ENCODE results near the gene UNC5B.
"Not testable (repeated sequence)": the region's sequence is repeated elsewhere in the genome, so short reads cannot be mapped to it uniquely, and the experiment has no call there.

Gene UNC5B

GRCh38 chr10:71285986-71286385 is 73.6 kb downstream of the UNC5B start:
- DNase-seq, result no peak

GRCh38 chr10:71286521-71287294 is 74.3 kb downstream of the UNC5B start:
- no peak for DNase-seq

DNA sequence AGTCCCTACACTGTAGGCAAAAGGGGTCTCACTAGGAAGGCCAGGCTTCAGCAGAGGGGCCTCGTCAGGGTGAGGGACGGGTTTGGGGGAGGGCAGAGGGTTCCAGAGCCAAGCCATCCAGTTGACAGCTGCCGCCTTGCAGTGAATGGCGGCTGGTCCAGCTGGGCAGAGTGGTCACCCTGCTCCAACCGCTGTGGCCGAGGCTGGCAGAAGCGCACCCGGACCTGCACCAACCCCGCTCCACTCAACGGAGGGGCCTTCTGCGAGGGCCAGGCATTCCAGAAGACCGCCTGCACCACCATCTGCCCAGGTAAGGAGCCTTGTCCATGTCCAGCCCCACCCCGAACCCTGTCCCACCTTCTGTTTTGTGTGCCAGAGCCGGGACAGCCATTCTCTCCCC is 75.1 kb downstream of the UNC5B start:
- DNase-seq, result no peak

DNA sequence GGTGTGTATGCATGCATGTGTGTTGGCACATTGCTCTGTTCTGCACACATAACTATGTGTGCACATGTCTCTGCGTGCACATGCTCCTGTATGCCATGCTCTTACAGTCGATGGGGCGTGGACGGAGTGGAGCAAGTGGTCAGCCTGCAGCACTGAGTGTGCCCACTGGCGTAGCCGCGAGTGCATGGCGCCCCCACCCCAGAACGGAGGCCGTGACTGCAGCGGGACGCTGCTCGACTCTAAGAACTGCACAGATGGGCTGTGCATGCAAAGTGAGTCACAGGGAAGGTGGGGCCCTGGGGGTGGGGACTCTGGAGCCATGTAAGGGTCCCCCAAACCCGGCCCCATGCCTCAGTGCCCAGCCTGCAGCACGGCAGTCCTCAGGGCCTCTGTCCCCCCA is 76.1 kb downstream of the UNC5B start:
- no peak for DNase-seq

DNA sequence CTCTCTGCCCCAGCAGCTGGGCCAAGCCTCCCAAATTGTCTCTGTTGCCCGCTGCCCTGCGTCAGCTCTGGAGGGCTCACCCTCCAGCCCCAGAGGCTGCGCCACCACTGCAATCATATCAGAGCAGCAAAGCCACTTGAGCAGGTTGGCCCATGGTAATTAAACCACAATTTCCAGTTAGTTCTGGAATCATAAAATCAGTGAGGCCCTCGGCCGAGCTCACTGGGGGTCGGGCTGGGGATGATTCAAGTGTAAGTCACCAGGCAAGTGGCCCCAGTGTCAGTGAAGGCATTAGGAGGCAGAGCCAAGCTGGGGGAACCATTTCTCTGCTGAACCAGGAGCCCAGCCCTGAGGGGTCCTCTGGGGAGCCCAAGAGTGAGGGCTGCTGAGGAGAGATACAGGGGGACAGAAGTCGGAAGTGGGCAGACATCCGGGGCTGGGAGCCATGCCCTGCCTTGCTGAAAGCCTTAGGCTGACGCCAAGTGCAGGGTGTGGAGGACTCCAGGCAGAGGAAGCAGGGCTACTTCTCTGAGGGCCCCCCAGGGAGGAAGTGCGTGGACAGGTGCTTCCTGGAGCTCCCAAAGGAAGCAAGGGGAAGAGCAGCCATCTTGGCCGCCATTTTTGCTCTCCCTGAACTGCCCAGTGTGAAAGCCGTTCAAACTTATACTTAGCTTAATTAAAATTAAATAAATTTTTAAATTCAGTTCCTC is 77.2 kb downstream of the UNC5B start:
- no peak for DNase-seq

- no peak for DNase-seq
Observed at GRCh38 chr10:71290331-71290730, 78.0 kb downstream of the UNC5B start.

DNA sequence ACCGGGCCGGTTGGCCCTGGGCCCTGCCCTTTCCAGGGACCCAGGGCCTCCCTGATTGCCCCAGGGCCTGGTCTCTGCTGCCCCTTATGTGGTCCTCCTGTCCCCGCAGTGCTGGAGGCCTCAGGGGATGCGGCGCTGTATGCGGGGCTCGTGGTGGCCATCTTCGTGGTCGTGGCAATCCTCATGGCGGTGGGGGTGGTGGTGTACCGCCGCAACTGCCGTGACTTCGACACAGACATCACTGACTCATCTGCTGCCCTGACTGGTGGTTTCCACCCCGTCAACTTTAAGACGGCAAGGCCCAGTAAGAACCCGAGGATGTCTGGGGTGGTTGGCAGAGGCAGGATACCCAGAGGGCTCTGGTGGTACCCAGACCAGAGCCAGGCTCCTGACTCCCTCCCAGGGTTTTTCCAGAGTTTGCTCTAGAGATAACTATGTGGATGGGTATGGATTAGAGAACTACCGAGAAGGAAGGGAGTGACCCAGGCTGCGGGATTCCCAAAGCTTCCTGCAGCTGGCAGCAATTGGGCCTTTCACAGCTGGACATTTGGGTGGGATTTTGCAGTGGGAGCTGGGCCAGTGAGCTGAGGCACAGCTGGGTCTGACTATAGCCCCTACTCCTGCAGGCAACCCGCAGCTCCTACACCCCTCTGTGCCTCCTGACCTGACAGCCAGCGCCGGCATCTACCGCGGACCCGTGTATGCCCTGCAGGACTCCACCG is 78.6 kb downstream of the UNC5B start:
- no peak for DNase-seq

DNA sequence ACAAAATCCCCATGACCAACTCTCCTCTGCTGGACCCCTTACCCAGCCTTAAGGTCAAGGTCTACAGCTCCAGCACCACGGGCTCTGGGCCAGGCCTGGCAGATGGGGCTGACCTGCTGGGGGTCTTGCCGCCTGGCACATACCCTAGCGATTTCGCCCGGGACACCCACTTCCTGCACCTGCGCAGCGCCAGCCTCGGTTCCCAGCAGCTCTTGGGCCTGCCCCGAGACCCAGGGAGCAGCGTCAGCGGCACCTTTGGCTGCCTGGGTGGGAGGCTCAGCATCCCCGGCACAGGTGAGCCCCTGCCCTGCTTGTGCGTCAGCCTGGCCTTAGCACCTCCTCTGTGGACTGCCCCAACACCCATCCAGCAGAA is 79.1 kb downstream of the UNC5B start:
- DNase-seq, result no peak

DNA sequence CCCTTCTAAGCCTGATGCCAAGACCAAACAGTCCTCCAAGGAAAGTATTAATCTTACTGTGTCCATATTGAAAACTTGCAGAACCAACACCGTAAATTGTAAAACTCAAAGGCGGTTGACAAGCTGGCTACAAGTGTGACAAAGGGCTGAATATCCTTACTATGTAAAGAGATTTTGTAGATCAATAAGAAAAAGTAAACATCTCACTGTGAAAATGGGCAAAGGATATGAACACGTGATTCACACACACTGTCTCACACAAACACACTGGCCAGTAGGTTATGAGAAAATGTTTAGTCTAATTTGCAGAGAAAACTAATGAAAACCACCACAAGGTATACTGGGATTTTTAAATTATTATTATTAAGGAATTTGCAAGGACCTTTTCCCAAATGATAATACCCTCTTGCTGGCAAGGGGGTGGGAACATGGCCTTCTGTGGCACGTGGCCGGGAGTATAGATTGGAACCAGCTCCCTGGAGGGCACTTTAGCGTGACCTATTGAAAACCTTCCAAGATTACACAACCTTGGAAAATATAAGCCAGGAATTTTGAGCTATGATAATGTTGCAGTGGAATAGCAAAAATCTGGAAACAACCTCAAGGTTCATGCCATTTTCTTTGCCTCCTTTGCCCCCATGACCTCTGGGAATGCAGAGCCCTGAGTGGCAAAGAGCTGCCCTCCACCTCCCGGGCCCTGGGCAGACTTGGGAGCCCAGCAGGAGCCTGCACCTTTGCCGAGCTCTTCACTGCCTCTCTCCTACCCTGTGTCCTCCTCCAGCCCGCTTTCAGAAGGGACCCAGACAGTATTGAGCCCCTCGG is 80.5 kb downstream of the UNC5B start:
- no peak for DNase-seq

DNA sequence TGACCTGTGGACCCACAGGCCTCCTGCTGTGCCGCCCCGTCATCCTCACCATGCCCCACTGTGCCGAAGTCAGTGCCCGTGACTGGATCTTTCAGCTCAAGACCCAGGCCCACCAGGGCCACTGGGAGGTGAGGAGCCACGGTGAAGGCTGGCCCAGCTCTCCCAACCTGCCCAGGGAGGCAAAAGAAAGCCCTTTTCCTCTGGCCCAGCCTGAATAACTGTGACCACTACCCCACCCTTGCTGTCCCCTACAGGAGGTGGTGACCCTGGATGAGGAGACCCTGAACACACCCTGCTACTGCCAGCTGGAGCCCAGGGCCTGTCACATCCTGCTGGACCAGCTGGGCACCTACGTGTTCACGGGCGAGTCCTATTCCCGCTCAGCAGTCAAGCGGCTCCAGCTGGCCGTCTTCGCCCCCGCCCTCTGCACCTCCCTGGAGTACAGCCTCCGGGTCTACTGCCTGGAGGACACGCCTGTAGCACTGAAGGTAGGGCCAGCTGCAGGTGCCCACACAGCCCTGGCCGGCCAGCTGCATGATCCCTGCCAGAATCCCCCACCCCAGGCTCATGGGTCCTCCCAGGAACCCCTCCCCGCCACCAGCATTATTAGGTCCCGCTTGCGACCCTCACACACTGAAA is 81.2 kb downstream of the UNC5B start:
- no peak for DNase-seq

- DNase-seq, result no peak
Observed at GRCh38 chr10:71294091-71294561, 81.8 kb downstream of the UNC5B start.

- no peak for DNase-seq
Observed at GRCh38 chr10:71294856-71295255, 82.5 kb downstream of the UNC5B start.

DNA sequence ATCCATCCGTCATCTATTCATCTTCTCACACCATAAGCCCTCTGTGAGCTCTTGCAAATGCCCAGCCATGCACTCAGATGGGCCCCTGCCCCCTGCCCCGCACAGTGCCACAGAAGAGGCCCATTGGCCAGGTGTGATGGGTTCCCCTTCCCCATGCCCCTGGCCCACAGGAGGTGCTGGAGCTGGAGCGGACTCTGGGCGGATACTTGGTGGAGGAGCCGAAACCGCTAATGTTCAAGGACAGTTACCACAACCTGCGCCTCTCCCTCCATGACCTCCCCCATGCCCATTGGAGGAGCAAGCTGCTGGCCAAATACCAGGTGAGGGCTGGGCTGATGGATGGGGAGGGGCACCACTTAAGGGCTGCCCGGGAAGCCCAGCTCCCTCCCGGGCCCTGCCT is 83.3 kb downstream of the UNC5B start:
- no peak for DNase-seq

DNA sequence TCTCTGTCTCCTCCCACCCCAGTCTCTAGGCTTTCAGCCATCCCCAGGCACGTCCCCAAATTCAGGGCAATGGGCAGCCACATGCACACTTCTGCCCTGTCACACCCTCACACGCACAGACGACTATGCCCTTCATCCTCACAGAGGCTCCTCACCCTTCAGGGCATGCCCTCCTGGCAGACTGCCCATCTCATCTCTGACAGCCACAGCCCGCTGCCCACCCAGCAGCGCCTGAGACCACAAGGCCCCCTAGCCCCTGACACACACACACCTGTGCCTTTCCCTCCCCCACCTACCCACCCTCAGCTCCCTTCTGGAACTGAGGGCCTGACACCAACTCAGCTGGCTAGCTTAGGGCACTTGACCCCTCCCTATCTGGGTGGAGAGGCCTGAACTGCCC is 83.7 kb downstream of the UNC5B start:
- no peak for DNase-seq

GRCh38 chr10:71296811-71297210 is 84.4 kb downstream of the UNC5B start:
- not testable (repeated sequence) for DNase-seq

GRCh38 chr10:71297343-71297742 is 85.0 kb downstream of the UNC5B start:
- no peak for DNase-seq

DNA sequence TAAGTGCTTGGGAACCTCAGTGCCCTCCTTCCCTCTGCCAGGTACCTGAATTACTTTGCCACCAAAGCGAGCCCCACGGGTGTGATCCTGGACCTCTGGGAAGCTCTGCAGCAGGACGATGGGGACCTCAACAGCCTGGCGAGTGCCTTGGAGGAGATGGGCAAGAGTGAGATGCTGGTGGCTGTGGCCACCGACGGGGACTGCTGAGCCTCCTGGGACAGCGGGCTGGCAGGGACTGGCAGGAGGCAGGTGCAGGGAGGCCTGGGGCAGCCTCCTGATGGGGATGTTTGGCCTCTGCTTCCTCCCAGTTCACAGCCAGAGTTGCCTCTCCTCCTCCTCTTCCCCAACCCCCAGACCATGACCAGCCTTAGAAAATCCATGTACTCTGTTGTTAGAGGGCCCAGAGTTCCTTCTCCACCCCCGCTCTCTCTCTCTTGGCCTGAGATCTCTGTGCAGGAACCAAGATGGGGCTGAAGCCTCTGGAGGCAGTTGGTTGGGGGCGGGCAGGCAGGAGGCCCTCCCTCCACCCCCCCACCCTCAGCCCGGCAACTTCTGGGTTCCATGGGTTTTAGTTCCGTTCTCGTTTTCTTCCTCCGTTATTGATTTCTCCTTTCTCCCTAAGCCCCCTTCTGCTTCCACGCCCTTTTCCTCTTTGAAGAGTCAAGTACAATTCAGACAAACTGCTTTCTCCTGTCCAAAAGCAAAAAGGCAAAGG is 86.9 kb downstream of the UNC5B start:
- DNase-seq, result no peak

- DNase-seq, result no peak
Observed at GRCh38 chr10:71300555-71301370, 88.4 kb downstream of the UNC5B start.

- DNase-seq, result no peak
Observed at GRCh38 chr10:71301371-71301916, 89.1 kb downstream of the UNC5B start.

DNA sequence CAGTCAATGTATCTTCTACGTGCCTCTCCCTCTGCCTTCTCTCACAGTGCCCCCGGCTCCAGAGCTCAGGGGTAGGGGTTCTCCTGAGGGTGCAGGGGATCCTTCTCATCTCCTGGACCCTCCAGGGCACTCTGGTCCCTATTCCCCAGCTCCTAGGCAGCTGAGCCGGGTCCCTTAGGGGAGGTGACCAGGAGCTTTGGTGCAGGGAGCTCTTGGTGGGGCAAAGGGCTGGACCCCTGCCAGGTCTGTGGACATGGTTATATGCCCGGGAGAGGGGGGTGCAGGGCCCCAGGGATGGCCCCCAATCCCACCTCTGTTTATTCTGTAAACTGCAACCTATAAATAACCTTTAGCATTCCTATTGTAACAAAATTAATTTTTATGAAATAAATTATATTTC is 90.1 kb downstream of the UNC5B start:
- DNase-seq, result no peak
